Hippocampal formation (tissue), 2 donors: ENCODE results near the gene MRPL23.

Experiments
- DNase-seq, 2 donors: peaks; one replicate each; lab custom pipeline; 2025; lab: John Stamatoyannopoulos, UW

MRPL23 gene

DNA sequence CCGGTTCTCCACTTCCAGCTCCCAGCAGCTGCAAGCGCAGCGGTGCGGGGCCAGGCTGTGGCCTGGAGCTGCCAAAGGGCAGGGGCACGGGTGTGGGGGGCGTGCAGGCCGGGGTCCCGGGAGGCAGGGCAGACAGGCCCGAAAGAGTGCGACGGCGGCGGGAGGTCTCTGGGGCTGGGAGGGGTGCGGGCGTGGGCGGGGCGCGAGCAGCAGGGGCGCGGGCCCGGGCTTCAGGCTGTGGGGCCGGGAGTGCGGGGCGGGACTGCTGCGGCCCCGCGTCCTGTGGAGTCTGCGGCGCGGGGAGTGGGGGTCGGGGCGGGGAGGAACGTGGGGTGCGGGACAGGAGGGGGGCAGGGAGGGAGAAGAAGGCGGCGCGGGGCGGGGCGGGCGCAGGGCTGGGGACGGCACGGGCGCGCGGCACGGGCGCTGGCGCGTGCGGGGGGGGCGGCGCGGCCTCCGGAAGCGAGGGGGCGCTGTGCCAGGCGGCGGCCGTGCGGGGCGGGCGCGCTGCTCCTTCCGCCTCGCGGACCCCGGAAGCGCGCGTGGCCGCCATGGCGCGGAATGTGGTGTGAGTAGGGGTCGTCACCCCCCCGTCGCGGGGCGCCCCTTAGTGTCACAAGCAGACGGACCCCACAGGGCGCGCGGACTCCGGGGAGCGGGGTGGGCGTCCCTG is at the start of gene MRPL23:
TSS of gene MRPL23 (plus strand) at position 521 of the 673 bp plus-strand sequence. CDS start at position 552, 31 bp downstream.
- DNase-seq: no peak

GRCh38 chr11:1899090-1899489 is 48.0 kb upstream of the MRPL23 start:
- no peak for DNase-seq

GRCh38 chr11:1899686-1900085 is 47.4 kb upstream of the MRPL23 start:
- DNase-seq: no peak

- no peak for DNase-seq
Measured at GRCh38 chr11:1906181-1906580, 41.0 kb upstream of the MRPL23 start.

- DNase-seq: no peak
Measured at GRCh38 chr11:1906611-1907423, 40.3 kb upstream of the MRPL23 start.

DNA sequence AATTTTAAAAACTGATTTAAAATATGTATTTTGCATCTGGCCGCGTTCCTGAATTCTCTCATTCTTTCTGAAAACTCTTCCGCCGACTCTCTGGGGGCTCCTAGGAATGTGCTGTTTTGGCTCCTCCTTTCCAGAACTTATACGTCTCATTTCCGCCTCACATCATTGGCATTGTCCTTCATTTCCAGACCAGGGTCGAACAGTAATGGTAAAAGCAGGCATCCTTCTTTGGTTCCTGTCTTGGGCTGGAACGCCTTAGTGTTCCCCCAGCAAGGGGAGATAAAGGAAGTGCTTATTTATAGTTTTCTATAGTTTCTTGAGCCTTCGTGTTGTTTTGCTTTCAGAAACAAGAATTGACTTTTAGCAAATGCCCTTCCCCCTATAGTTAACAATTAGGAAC is 38.5 kb upstream of the MRPL23 start:
- DNase-seq: no peak

DNA sequence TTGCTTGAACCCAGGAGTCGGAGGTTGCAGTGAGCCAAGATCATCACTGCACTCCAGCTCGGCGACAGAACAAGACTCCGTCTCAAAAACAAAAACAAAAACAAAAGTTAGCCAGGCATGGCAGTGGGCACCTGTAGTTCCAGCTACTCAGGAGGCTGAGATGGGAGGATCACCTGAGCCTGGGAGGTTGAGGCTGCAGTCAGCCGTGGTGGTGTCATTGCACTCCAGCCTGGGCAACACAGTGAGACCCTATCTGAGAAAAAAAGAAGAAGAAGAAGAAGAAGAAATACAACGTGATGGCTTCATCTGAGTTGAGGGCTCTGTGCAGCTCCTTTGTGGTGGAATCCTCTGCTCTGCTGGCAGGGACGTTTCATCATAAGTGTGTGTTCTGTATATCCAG is 37.6 kb upstream of the MRPL23 start:
- no peak for DNase-seq

- no peak for DNase-seq
Measured at GRCh38 chr11:1912289-1912878, 34.7 kb upstream of the MRPL23 start.

- no peak for DNase-seq
Measured at GRCh38 chr11:1913271-1914060, 33.7 kb upstream of the MRPL23 start.

DNA sequence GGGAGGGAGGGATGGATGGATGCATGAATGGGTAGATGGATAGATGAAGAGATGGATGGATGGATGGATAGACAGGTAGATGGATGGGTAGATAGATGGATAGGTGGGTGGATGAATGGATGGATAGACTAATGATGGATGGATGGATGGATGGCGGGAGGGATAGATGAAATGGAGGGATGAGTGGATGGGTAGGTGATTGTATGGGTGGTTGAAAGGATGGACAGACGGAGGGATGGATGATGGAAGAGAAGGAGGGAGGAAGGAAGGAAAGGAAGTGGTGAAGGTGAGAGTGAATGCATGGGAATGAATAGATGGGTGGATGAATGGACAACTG is 31.4 kb upstream of the MRPL23 start:
- DNase-seq: no peak

- no peak for DNase-seq
Measured at GRCh38 chr11:1916132-1916985, 30.8 kb upstream of the MRPL23 start.

DNA sequence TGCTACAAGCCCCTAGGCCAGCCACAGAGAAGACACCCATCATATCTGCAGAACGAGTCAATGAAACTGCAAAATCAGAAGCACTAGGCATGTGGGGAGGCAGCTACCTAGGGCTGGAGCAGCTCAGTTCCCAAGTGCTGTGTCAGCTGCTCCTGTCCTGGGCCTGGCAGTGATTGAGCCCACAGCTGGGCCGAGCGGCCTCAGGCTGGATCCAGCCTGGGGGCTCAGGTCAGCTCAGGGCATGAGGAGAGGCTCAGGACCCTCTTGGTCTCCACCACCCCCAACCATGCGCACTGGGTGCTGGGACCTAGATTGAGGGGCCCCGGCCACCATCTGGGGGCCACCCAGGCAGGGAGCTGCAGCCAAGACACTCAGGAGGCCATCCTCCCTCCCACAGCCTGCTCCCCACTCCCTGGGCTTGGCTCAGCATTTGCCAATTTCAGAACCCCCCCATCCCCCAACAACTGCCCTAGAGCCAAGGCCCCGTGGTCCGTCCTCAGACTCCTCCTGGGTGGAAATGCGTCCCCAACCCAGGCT is 30.1 kb upstream of the MRPL23 start:
- DNase-seq: no peak

DNA sequence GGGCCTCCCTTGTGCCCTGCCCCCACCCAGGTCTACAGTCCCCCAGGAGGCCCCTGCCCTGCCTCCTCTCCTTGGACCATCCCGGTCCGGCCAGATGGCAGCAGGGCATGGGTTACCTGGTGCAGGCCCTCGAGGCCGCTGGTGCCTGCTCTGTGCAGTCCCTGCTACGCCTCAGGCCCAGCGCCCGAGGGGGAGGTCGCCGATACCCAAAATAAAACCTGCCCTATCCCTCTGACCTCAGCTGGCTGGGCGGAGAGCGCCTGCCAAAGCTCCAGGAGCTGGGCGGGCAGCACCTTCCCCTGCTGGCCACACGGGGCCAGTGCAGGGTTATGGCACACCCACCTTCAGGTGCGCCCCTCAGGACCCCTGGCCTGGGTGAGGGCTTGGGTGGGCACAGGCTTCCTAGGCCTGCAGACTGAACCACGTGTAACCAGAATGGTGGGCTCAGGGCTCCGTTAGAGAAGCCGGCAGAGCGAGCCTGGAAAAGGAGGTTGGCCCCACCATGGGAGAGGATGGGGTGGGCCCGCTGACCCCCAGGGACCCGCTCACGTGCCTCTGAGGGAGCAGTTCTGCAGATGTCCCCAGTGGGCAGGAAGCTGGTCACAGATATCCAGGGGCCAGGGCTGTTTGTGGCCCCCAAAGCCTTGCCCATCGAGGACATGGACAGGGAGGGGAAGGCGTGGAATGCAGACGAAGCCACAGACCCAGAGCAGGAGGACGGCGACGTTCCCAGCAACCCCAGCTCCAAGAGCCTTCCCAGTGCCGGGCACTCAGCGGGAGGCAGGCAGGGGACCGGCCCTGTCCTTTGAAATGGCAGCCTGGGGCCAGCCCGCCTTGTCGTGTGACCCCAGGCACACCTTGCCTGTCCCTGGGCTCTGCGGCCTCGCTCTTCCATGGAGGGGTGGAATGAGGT is 29.4 kb upstream of the MRPL23 start:
- no peak for DNase-seq

DNA sequence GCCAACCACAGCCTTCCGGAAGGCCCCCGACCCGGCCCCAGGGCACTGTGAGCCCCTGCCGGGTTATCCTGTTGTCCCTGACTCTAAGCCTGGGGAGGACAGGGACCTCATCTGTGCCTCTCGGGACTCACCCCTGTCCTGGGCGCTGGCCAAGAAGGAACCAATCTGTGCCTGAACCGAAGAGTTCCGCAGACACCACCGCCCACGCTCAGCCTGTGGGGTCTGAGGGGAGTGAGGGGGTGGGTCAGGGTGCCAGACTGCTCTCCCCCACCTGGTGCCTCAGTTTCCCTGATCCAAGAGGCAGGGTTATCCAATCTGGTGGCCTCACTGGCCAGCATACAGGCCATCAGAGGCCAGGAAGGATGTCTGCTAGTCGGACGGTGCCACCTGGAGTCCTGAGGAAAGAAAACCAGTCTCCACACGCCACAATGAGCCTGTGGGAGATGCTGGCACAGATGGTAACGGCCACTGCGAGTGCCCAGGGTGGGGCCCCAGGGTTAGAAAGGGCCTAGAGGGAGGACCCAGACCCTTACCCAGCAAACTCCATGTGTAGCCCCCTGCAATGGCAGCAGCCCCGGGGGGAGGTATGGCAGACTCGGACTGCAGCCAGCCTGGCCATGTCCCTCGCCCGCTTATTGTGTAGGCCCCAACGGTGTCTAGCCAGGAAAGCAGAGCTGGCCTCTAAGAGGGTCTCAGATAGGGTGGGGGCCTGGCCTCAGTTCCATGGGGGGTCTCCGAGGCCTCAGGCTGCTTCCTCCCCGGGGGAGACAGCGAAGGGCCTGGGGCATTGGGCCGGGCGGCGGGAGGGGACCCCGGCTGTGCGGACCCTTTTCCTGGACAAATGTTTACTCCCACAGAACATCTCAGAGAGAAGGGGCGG is 28.5 kb upstream of the MRPL23 start:
- DNase-seq: no peak

- DNase-seq: no peak
Measured at GRCh38 chr11:1919391-1920127, 27.6 kb upstream of the MRPL23 start, which contains the start of gene TNNT3. TSS of gene TNNT3 (plus strand) at chr11:1919703. CDS start at chr11:1922875, 3,172 bp downstream.

- DNase-seq: no peak
Measured at GRCh38 chr11:1920128-1920908, 26.8 kb upstream of the MRPL23 start.

DNA sequence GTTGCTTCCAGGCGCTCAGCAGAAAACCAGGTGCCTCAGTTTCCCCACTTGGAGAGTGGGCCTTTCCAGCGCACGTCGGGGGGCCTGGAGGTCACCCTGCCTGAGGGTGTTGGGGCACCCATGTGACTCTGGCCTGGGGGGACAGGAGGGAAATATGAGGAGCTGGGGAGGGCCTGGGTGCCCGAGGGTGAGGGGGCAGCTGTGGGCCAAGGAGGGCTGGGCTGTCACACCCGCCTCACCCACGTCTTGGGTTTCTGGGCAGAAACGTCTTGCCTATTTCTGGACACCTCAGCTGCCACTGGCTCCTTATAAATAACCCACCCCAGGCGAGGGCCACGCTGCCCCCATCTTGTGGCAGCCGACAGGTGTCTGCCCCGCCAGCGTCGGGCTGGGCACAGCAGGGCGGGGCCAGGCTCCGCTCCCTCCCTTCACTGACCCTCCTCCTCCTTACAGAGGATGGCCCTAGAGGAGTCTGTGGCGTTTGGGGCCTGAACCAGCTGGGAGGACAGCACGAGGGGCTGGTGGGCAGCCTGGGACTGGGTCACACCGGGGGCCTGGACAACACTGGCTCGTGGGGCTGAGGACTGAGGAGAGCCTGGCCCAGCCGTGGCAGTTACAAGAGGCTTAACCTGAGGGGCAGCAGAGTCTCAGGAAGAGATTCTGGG is 26.1 kb upstream of the MRPL23 start:
- no peak for DNase-seq
